NOMO-1 treated with dmso at 0.1 percent for 144 hours (cell line): ENCODE data around the gene PSMC2.
"Not testable (repeated sequence)": the region's sequence is repeated elsewhere in the genome, so short reads cannot be mapped to it uniquely, and the experiment has no call there.

Source experiments
- DNase-seq: peaks from one replicate; lab custom pipeline; 2025; ENCODE audit not compliant: unreplicated experiment; lab: John Stamatoyannopoulos, UW

Gene PSMC2

GRCh38 chr7:103373866-103374643 is 26.6 kb downstream of the PSMC2 start:
- no peak for DNase-seq

- DNase-seq: no peak
Observed at GRCh38 chr7:103379270-103379975, 32.0 kb downstream of the PSMC2 start.

- no peak for DNase-seq
Observed at GRCh38 chr7:103380395-103381191, 33.1 kb downstream of the PSMC2 start.

DNA sequence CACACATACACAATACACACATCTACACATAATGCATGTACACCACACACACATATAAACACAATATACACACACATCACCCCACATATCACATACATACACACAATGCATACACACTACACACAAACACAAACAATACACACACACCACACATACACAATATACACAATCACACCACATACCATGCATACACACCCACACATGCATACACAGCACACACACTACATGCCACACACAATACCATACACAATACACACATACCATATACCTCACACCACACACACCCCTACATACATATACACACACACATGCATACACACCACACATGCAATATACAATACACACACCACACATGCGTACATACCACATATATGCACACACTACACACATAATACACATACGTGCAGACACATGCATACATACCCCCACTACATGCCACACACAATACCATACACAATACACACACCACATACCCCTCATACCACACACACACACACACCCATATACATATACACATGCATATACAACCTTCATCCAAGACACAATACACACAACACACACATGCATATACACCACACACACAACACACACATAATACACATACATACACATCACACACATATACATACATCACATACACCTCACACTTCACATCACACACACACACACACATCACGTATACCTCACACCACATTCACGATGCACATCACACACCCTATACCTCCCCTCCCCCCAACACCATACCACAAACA is 34.0 kb downstream of the PSMC2 start:
- no peak for DNase-seq

DNA sequence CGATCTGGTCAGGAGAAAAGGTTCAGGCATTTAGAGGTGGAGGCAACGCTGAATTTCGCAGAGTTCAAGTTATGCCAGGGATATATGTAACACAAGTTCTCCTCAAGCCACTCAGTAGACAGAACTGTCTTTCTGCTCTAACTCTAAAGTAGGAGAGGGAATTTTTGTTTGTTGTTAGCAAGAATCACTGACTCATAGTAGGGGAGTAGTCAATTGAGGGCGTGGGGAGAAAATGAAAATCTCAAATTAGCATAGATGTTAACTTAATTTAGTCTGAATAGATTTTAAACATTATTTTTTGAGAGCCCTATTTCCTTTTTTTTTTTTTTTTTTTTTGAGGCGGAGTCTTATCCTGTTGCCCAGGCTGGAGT is 34.6 kb downstream of the PSMC2 start:
- no peak for DNase-seq

DNA sequence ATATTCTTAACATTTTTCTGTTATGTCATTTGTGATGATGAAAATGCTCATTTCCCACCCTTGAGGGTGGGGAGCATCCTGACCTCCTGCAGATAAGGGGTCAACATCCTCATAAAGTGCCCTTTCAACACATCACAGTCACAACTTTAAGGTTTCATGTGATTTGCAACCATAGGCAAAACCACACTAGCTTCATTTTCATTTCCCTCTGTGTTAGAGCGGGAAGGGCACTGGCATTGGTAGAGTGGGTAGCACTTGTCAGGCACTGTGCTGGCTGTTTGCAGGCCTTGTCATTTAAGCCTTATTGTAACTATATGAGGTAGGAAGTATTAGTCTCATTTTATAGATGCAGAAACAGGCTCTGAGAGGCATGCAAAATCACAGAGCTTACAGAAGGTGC is 39.8 kb downstream of the PSMC2 start:
- DNase-seq: no peak

- no peak for DNase-seq
Observed at GRCh38 chr7:103388469-103389140, 41.2 kb downstream of the PSMC2 start.

- DNase-seq: no peak
Observed at GRCh38 chr7:103389263-103389662, 41.8 kb downstream of the PSMC2 start.

DNA sequence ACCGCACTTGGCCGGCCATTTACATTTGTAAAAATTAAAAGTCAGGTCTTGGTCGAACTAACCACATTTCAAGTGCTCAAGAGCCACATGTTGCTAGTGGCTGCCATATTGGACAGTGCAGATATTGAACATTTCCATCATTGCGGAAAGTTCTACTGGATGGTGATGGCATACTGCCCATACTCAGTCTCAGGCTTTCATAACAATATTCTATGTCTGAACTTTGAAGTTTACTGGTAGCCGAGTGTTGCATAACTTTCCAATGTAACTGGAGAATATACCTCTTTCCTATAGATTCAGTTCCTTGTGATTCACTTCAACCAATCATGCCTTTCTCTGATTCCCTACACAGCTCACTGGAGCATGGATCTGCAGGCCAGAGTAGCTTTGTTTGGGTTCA is 43.7 kb downstream of the PSMC2 start:
- no peak for DNase-seq

DNA sequence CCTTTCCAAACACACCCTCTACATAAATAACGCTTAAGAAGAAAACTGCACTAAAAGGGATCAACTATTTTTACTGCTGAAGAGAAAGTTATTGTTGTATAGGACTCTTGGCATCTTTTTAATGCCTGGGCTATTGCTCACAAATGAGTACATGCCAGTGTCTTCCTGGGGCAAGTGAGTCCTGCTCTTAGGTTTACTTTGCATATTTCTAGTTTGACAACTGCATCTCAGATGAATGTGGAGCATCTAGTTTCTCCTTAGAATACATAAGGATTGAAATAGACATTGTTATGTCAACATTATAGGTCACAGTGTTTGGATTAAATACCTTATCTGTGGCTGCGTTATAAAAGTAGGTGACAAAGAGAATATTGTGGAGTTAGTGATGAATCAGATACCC is 44.5 kb downstream of the PSMC2 start:
- DNase-seq: no peak

- no peak for DNase-seq
Observed at GRCh38 chr7:103394566-103394965, 47.1 kb downstream of the PSMC2 start.

DNA sequence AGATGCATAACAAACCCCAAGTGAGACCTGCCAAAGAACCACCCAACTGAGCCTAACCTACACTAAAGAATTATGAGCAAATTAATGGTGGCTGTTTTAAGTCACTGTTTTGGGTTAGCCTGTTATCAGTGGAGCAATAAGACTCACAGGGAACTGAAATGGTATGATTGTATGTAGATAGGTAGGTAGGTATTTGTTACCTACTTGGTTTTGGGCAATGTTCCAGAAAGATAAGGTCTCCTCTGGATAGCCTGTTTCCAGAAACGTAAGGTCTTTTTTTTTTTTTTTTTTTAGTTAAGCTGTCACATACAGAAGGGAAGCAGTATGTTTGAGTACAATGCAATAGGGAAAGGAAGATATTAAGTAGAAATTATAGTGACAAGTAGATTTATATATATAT is 47.6 kb downstream of the PSMC2 start:
- no peak for DNase-seq

DNA sequence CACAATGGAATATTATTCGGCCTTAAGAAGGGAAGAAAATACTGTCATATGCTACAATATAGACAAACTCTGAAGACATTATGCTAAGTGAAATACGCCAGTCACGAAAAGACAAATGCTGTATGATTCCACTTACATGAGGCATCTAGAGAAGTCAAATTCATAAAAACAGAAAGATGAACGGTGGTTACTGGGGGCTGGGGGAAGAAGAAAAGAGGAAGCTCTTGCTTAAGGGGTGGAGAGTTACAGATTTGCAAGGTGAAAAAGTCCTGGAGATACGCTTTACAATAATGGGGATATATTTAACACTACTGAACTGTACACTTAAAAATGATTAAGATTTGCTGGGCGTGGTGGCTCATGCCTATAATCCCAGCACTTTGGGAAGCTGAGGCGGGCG is 49.0 kb downstream of the PSMC2 start:
- peak; percentile 34 for DNase-seq

GRCh38 chr7:103398483-103399127 is 51.2 kb downstream of the PSMC2 start:
- no peak for DNase-seq

DNA sequence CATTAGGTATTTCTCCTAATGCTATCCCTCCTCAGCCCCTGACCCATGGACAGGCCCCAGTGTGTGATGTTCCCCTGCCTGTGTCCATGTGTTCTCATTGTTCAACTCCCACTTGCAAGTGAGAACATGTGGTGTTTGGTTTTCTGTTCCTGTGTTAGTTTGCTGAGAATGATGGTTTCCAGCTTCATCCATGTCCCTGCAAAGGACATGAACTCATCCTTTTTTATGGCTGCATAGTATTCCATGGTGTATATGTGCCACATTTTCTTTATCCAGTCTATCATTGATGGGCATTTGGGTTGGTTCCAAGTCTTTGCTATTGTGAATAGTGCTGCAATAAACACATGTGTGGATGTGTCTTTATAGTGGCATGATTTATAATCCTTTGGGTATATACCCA is 52.2 kb downstream of the PSMC2 start:
- not testable (repeated sequence) for DNase-seq

DNA sequence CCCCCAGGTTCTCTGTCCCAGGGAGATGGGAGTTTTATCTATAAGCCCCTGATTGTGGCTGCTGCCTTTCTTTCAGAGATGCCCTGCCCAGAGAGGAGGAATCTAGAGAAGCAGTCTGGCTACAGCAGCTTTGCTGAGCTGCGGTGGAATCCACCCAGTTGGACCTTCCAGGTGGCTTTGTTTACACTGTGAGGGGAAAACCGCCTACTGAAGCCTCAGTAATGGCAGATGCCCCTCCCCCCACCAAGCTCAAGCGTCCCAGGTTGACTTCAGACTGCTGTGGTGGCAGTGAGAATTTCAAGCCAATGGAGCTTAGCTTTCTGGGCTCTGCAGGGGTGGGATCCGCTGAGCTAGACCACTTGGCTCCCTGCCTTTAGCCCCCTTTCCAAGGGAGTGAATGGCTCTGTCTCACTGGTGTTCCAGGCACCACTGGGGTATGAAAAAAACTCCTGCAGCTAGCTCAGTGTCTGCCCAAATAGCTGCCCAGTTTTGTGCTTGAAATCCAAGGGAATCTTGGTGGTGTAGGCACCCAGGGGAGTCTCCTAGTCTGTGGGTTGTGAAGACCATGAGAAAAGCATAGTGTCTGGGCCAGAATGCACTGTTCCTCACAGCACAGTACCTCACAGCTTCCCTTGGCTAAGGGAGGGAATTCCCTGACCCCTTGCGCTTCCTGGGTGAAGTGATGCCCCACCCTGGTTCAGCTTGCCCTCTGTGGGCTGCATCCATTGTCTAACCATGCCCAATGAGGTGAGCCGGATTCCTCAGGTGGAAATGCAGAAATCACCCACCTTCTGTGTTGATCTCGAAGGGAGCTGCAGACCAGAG is 58.6 kb downstream of the PSMC2 start:
- not testable (repeated sequence) for DNase-seq

DNA sequence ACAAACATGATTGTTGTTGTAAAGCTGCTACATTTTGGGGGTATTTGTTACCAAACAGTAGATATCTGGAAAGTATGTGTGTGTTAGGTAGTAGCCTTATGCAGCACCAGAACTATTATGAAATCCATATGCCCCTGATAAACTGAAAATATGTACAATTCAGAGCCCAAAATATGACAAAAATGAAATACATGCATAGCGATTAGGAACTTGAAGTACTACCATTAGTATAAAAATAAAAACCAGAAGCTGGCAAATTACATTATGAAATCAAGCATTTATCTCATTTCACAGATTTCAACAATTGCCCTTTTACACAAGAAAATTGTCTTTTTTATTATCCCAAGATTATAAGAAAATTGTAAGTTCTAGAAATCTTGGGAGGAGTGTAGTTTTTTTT is 64.7 kb downstream of the PSMC2 start:
- DNase-seq: no peak

DNA sequence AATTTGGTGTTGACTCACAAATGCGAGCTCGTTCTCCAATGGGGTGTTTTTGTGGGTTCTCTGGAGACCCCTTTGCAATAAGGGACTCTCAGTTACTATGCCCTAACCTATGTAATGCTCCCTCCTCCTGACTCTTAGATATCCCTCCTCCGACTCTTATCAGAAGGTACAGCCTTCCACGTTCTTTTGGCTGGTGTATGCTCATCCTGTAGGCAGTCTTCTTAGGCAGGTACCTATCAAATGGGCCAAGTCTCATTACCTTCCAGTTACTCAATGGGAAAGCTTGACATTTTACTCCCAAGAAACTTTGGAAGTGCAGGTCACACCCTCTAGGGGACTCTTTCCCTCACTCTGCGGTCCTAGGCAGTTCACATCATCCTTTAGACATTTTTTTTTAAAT is 66.0 kb downstream of the PSMC2 start:
- no peak for DNase-seq

DNA sequence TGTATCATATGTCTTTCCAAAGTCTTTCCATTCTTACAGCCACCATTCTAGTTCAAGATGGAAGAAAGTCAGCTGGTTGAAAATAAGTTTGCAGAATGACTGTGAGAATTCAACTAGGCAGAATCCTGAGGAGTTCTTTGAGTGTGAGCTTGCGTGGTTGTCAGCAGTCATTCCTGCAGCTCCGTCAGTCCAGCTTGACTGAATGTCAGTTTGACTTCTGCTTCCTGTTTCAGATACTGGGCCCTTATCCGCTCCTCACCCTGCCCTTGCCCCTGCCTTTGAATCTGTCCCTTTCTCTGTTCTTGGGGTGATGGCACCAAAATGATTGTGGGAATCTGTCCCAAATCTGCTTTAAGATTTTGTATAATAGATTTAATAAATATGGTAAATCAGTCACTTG is 70.8 kb downstream of the PSMC2 start:
- DNase-seq: no peak
